ENCODE results near the gene AKT2. TPM values are rescaled to one million over a fixed set of nuclear protein-coding genes. Genes with fewer than 3 reads are reported as not detected.
"Not testable (repeated sequence)": the region's sequence is repeated elsewhere in the genome, so short reads cannot be mapped to it uniquely, and the experiment has no call there.

AKT2 gene
- total and polyA plus RNA-seq, 4 donors = 24.8 to 131 (median 89.3) TPM

DNA sequence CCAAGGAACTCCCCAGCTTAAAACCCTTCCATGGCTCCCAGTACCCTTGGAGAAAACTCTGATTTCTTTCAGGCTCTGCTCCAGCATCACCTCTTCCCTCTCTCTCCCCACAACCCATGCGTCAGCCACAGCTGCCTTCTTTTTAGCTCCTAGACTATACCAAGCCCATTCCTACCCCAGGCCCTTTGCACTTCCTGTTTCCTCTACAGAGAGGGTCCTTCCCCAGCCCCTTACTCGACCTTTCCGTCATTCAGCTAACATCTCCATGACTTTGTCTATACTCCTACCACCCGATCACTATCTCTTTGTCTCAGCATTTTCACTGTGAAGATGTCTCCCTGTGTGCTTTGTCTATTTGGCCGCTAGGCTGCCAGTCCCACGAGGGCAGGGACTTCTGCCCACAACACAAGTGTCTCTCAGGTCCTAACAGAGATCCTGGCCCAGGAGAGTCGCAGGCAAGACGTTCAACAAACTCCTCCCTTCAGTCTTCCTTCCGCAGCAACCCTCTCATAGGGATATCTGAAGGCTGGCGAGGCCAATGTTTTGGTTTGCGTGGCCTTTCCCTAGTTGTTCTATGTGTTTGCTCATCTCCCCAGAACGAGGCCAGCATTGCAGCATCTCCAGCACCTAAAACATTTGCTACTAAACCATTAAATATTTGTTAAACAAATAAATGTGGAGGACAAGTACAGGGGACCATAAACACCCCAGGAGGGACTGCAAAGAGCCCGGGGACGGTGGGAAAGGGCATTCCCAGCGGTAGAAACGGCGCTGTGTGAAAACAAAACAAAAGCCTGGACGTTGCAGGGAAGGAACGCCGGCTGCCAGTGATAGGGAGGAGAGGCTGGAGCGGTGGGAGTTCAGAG is 59.5 kb downstream of the AKT2 start:
- Histone ChIP-seq H3K4me3 (ENCODE audit: low read length in 2 of 2) (no peak overlapping the region), H3K27me3 (ENCODE audit: control insufficient read depth in 1 of 2, insufficient read depth in 2 of 2, low read length in 1 of 2) (no peaks in the 10 kb centered on the region), H3K36me3 (ENCODE audit: control insufficient read depth in 1 of 2, insufficient read depth in 2 of 2, low read length in 1 of 2) (no peaks in the 10 kb centered on the region), H3K9me3 (ENCODE audit: control insufficient read depth, low read length) (no peaks in the 10 kb centered on the region), H3K27ac (ENCODE audit: low read depth in 1 of 2, low read length in 2 of 2) (no peak overlapping the region), H3K4me1 (ENCODE audit: control insufficient read depth in 1 of 2, insufficient read depth in 2 of 2, low read length in 2 of 2) (no peaks in the 10 kb centered on the region)
- DNase-seq = no peak
- 20 to 22% methylated on average over 21 of the region's 21 CpGs for whole genome bisulfite sequencing, 2 donors
- intact Hi-C loops (cut with DNase I) = no loop called here
- no peak for ATAC-seq (ENCODE audit: low FRiP score)

DNA sequence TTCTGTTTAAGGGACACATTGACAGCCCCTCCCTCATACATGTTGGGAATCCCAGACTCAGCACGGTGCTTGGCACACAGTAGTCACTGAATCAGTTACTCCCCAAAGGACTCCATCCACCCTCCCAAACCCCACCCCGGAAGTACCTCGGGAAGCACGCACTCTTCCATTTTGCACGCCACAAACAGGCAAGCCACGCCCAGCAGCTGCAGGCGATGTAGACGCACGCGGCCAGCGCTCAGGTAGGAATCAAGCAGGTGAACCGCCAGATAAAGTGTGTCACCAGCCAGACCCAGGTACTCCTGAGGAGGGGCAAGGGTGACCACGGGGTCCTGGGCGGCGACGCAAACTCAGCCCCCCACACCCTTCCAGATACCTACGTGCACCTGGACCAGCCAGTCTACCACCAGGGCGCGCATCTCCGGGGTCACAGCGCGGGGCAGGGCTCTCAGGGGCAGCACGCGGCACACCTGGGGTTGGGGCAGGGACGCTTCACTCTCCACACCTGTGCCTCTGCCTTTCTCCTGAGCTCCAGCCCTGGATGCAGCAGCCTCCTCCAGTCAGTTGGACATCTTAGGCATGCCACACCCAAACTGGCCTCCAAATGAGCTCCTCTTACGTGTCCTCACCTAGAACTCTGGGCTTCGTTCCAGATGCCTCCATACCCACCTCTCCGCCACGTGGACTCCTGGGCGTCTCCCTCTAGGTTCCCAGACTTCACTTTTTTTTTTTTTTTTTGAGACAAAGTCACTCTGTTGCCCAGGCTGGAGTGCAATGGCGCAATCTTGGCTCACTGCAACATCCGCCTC is 60.6 kb downstream of the AKT2 start:
- no peak overlapping the region for H3K27ac ChIP-seq (ENCODE audit: low read depth in 1 of 2, low read length in 2 of 2)
- peak; percentile 21 for ATAC-seq (ENCODE audit: low FRiP score)
- no peaks in the 10 kb centered on the region for H3K27me3 ChIP-seq (ENCODE audit: control insufficient read depth in 1 of 2, insufficient read depth in 2 of 2, low read length in 1 of 2)
- 81 to 82% methylated on average over 32 of the region's 32 CpGs for WGBS, 2 donors
- H3K36me3 ChIP-seq (ENCODE audit: control insufficient read depth in 1 of 2, insufficient read depth in 2 of 2, low read length in 1 of 2) = no peaks in the 10 kb centered on the region
- no peaks in the 10 kb centered on the region for H3K4me1 ChIP-seq (ENCODE audit: control insufficient read depth in 1 of 2, insufficient read depth in 2 of 2, low read length in 2 of 2)
- intact Hi-C loops (cut with DNase I) = no loop called here
- H3K9me3 ChIP-seq (ENCODE audit: control insufficient read depth, low read length) = no peaks in the 10 kb centered on the region
- DNase-seq = no peak
- H3K4me3 ChIP-seq (ENCODE audit: low read length in 2 of 2) = no peak overlapping the region

DNA sequence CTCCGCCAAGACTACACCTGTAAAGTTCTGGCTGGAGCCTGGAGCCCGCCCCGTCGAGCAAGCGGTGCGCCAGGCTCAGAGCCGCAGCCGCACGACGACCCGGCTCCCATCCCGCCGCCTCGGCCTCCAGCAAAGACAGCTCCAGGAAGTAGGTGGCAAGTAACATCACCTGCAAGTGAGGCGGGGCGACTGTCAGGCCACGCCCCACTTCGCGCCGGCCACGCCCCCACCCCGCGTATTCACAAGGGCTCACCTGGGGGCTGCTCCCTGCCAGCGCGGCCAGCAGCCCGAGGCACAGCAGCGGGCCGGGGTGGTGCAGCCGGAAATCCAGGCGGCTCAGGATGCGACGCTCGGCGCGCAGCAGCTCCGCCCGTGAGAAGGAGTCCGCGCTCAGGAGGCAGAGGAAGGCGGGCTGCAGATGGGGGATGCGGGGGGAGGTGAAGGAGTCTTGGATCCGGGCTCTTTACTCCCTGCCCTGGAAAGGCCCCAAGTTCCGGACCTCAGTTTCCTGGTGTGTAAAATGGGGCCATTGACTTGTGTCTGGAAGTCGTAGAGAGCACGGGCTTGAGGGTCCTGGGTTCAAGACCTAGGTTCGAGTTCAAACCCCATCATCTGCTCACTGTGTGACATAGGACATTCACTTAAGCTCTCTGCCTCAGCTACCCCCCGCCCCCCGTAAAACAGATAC is 61.9 kb downstream of the AKT2 start:
- no peaks in the 10 kb centered on the region for H3K4me1 ChIP-seq (ENCODE audit: control insufficient read depth in 1 of 2, insufficient read depth in 2 of 2, low read length in 2 of 2)
- H3K4me3 ChIP-seq (ENCODE audit: low read length in 2 of 2) = no peak overlapping the region
- ATAC-seq (ENCODE audit: low FRiP score) (no peak), DNase-seq (no peak)
- intact Hi-C loops (cut with DNase I) = loop anchor here in 1 of 2 donors (2.0 kb wide), 1 partner anchor 84 kb away; no protein-coding TSS in a partner anchor
- no peak overlapping the region for H3K27ac ChIP-seq (ENCODE audit: low read depth in 1 of 2, low read length in 2 of 2)
- H3K9me3 ChIP-seq (ENCODE audit: control insufficient read depth, low read length) = no peaks in the 10 kb centered on the region
- no peaks in the 10 kb centered on the region for H3K36me3 ChIP-seq (ENCODE audit: control insufficient read depth in 1 of 2, insufficient read depth in 2 of 2, low read length in 1 of 2)
- H3K27me3 ChIP-seq (ENCODE audit: control insufficient read depth in 1 of 2, insufficient read depth in 2 of 2, low read length in 1 of 2) = no peaks in the 10 kb centered on the region
- 22 to 23% methylated on average over 44 to 48 of the region's 48 CpGs for WGBS, 2 donors

DNA sequence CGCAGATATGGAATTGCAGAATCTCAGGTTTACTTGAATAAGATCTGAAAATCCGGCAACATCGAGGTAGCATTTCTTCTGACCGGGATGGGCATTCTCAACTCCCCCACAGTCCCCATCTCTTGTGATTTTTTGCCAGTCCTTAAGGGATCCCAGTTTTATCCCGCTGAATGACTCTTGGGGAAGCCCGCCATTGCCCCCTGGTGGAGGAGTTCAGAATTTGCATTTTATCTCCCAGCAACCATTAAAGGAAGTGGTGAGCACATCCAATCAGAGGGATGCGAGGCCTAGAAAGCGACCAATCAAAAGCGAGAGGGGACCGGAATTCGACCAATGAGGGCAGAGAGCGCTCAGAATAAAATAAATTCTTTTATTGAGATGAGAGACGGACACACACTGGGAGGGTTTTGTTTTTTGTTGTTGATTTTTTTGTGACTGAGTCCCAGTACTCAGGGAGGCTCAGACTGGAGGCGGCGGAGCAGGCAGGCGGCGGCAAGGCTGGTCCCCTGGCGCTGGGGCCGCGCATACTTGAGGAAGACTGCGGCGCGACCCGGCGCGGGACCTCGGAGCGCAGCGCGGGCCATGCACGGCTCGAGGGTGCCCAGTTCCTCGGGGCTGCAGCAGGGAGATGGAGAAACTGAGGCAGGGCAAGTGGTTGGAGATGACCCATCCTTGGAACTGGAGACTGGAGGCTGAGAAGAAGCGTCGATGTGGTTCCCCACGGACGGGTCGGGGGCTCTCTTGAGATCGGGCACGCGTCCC is 63.1 kb downstream of the AKT2 start:
- Histone ChIP-seq H3K4me1 (ENCODE audit: control insufficient read depth in 1 of 2, insufficient read depth in 2 of 2, low read length in 2 of 2) (no peaks in the 10 kb centered on the region), H3K4me3 (ENCODE audit: low read length in 2 of 2) (no peak overlapping the region), H3K27me3 (ENCODE audit: control insufficient read depth in 1 of 2, insufficient read depth in 2 of 2, low read length in 1 of 2) (no peaks in the 10 kb centered on the region), H3K9me3 (ENCODE audit: control insufficient read depth, low read length) (no peaks in the 10 kb centered on the region), H3K36me3 (ENCODE audit: control insufficient read depth in 1 of 2, insufficient read depth in 2 of 2, low read length in 1 of 2) (no peaks in the 10 kb centered on the region), H3K27ac (ENCODE audit: low read depth in 1 of 2, low read length in 2 of 2) (no peak overlapping the region)
- intact Hi-C loops (cut with DNase I) = loop anchor here (1.0 to 2.0 kb wide), 2 partner anchors 83 kb away; no protein-coding TSS in a partner anchor
- DNase-seq = peak; percentile 85 to 89
- 56 to 57% methylated on average over 40 to 41 of the region's 41 CpGs for WGBS, 2 donors
- ATAC-seq (ENCODE audit: low FRiP score) = peak; percentile 87

DNA sequence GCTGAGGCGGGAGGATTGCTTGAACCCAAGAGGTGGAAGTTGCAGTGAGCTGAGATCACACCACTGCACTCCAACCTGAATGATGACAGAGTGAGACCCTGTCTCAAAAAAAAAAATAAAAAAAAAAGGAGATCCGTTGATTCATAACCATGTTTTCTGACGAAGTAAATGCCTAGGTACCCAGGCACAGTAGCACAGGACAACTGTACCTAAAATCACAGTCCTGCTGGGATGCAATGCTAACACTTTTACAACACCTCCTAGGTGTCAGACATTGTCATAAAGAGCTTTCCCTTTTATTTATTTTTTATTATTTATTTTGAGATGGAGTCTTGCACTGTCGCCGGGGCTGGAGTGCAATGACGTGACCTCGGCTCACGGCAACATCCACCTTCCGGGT is 64.5 kb downstream of the AKT2 start:
- WGBS, 2 donors = 85 to 86% methylated on average over 9 of the region's 9 CpGs
- Histone ChIP-seq H3K9me3 (ENCODE audit: control insufficient read depth, low read length) (no peaks in the 10 kb centered on the region), H3K27ac (ENCODE audit: low read depth in 1 of 2, low read length in 2 of 2) (no peak overlapping the region), H3K4me3 (ENCODE audit: low read length in 2 of 2) (no peak overlapping the region), H3K36me3 (ENCODE audit: control insufficient read depth in 1 of 2, insufficient read depth in 2 of 2, low read length in 1 of 2) (no peaks in the 10 kb centered on the region), H3K4me1 (ENCODE audit: control insufficient read depth in 1 of 2, insufficient read depth in 2 of 2, low read length in 2 of 2) (no peaks in the 10 kb centered on the region), H3K27me3 (ENCODE audit: control insufficient read depth in 1 of 2, insufficient read depth in 2 of 2, low read length in 1 of 2) (no peaks in the 10 kb centered on the region)
- intact Hi-C loops (cut with DNase I) = no loop called here
- ATAC-seq (ENCODE audit: low FRiP score) (no peak), DNase-seq (no peak)

DNA sequence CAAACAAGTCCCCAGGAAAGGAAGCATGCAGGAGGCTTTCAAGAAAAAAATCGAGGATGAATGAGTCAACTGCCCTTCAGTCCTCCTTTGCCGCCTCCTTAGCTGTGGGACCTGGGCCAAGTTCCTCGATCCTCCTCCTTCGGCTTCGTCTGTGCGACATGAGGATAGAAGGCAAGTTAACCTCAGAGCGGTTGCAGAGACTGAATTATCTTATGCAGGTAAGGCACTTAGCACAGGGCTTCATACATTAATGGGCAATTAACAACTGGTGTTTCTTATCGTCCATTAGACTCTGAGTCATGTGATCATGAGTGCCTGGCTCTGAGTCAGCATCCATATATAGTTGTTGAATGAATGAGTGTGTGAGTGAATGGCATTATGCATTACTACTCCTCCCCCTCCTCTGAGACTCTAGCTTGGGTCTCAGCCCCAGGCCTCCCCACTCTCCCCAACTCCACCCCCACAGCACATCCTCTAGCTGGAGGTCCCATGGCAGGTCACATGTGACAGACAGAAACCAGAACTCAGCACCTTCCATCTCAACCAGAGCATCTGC is 65.3 kb downstream of the AKT2 start:
- Histone ChIP-seq H3K9me3 (ENCODE audit: control insufficient read depth, low read length) (no peaks in the 10 kb centered on the region), H3K36me3 (ENCODE audit: control insufficient read depth in 1 of 2, insufficient read depth in 2 of 2, low read length in 1 of 2) (no peaks in the 10 kb centered on the region), H3K27ac (ENCODE audit: low read depth in 1 of 2, low read length in 2 of 2) (no peak overlapping the region), H3K27me3 (ENCODE audit: control insufficient read depth in 1 of 2, insufficient read depth in 2 of 2, low read length in 1 of 2) (no peaks in the 10 kb centered on the region), H3K4me1 (ENCODE audit: control insufficient read depth in 1 of 2, insufficient read depth in 2 of 2, low read length in 2 of 2) (no peaks in the 10 kb centered on the region), H3K4me3 (ENCODE audit: low read length in 2 of 2) (no peak overlapping the region)
- WGBS, 2 donors = 36 to 38% methylated on average over 8 of the region's 8 CpGs
- intact Hi-C loops (cut with DNase I) = loop anchor here in 1 of 2 donors (5.0 kb wide), 1 partner anchor 372 kb away; the partner anchor contains the start of gene FBL
- ATAC-seq (ENCODE audit: low FRiP score) (no peak), DNase-seq (no peak)

DNA sequence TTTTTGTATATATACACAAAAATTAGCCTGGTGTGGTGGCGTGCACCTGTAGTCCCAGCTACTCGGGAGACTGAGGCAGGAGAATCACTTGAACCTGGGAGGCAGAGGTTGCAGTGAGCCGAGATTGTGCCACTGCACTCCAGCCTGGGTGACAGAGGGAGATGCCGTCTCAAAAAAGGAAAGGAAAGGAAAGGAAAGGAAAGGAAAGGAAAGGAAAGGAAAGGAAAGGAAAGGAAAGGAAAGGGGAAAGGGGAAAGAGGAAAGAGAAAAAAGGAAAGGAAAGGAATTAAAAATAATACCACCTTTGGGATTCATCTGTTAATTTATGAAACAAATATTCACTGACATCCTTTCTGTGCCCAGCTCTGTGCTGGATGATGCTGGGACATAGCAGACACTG is 66.1 kb downstream of the AKT2 start:
- H3K36me3 ChIP-seq (ENCODE audit: control insufficient read depth in 1 of 2, insufficient read depth in 2 of 2, low read length in 1 of 2); H3K4me3 ChIP-seq (ENCODE audit: low read length in 2 of 2); H3K9me3 ChIP-seq (ENCODE audit: control insufficient read depth, low read length); H3K27me3 ChIP-seq (ENCODE audit: control insufficient read depth in 1 of 2, insufficient read depth in 2 of 2, low read length in 1 of 2); H3K27ac ChIP-seq (ENCODE audit: low read depth in 1 of 2, low read length in 2 of 2); H3K4me1 ChIP-seq (ENCODE audit: control insufficient read depth in 1 of 2, insufficient read depth in 2 of 2, low read length in 2 of 2); ATAC-seq (ENCODE audit: low FRiP score); DNase-seq: not testable (repeated sequence)
- WGBS, 2 donors = 79 to 85% methylated on average over 4 of the region's 4 CpGs
- intact Hi-C loops (cut with DNase I) = loop anchor here in 1 of 2 donors (5.0 kb wide), 1 partner anchor 372 kb away; the partner anchor contains the start of gene FBL

Measured in aorta (tissue), 5 donors.